A549 (cell line): ENCODE results near the gene PYGO1.

Experiments
- CTCF ChIP-seq: fragments of >200 bp; sonication (Bioruptor Twin); formaldehyde crosslinking; IDR thresholded peaks from 3 replicates; pipeline ENCODE4 v1.5.1; 2016
- FOSL2 ChIP-seq, 2 experiments: fragments of 450-650 bp in 1 of 2; fragments of >200 bp in 1 of 2; sonication (Bioruptor Twin) in 1 of 2; formaldehyde crosslinking; IDR thresholded peaks; 2 replicates each; pipeline versions ENCODE4 v1.5.0 to v1.6.1; 2016 to 2020; ENCODE audit warnings: mild to moderate bottlenecking in 1 of 2, moderate library complexity in 1 of 2
- POLR2AphosphoS2 ChIP-seq: conservative IDR thresholded peaks from 2 replicates; pipeline ENCODE4 v1.6.1; 2012; ENCODE audit warnings: low read length, improper control_type of control experiment, inconsistent platforms
- TF ChIP-seq, protein P1 (sequence below): fragments of 250-450 bp; sonication (Bioruptor Pico); IDR thresholded peaks from 2 replicates; pipeline ENCODE4 v1.5.0; 2021; ENCODE audit warnings: mild to moderate bottlenecking, moderate library complexity, borderline replicate concordance

GRCh38 chr15:55637086-55637485, 48.9 kb upstream of the PYGO1 start:
- TF ChIP-seq CTCF (no peak), FOSL2 (IDR thresholded peaks at IDR 0.05) (no peak), FOSL2 (CRISPR knock-in tag; IDR thresholded peaks at IDR 0.05) (no peak), POLR2AphosphoS2 (no peak)
- TF ChIP-seq, protein P1, sequence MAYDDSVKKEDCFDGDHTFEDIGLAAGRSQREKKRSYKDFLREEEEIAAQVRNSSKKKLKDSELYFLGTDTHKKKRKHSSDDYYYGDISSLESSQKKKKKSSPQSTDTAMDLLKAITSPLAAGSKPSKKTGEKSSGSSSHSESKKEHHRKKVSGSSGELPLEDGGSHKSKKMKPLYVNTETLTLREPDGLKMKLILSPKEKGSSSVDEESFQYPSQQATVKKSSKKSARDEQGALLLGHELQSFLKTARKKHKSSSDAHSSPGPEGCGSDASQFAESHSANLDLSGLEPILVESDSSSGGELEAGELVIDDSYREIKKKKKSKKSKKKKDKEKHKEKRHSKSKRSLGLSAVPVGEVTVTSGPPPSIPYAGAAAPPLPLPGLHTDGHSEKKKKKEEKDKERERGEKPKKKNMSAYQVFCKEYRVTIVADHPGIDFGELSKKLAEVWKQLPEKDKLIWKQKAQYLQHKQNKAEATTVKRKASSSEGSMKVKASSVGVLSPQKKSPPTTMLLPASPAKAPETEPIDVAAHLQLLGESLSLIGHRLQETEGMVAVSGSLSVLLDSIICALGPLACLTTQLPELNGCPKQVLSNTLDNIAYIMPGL (CRISPR knock-in tag) = no peak
